ENCODE results near the gene NLRP6.

NLRP6 gene

GRCh38 chr11:294780-295179 lies 16.6 kb downstream of the NLRP6 start:
- in situ Hi-C loops (cut with HindIII; ENCODE audit: low pct_unique_long_range_greater_than_20kb, low sequenced_read_pairs) = no loop called here
- no peak for DNase-seq (ENCODE audit: low read depth in 1 of 2, low spot score in 1 of 2)
- no peak for TF ChIP-seq JUND (IDR thresholded peaks at IDR 0.05; ENCODE audit: low read depth)

- TF ChIP-seq JUND (IDR thresholded peaks at IDR 0.05; ENCODE audit: low read depth) = no peak
- no peak for DNase-seq (ENCODE audit: low read depth in 1 of 2, low spot score in 1 of 2)
These were observed 17.4 kb downstream of the NLRP6 start for GRCh38 chr11:295351-296170.

GRCh38 chr11:296171-297050 lies 18.2 kb downstream of the NLRP6 start:
- DNase-seq (ENCODE audit: low read depth in 1 of 2, low spot score in 1 of 2) = no peak
- no peak for TF ChIP-seq JUND (IDR thresholded peaks at IDR 0.05; ENCODE audit: low read depth)
- in situ Hi-C loops (cut with HindIII; ENCODE audit: low pct_unique_long_range_greater_than_20kb, low sequenced_read_pairs) = no loop called here

More at GRCh38 chr11:295351-296170, 17.4 kb downstream of the NLRP6 start:
- in situ Hi-C loops (cut with HindIII; ENCODE audit: low pct_unique_long_range_greater_than_20kb, low sequenced_read_pairs) = no loop called here

GRCh38 chr11:297051-297585 lies 18.9 kb downstream of the NLRP6 start:
- no peak for TF ChIP-seq JUND (IDR thresholded peaks at IDR 0.05; ENCODE audit: low read depth)
- DNase-seq (ENCODE audit: low read depth in 1 of 2, low spot score in 1 of 2) = no peak
- in situ Hi-C loops (cut with HindIII; ENCODE audit: low pct_unique_long_range_greater_than_20kb, low sequenced_read_pairs) = no loop called here

GRCh38 chr11:297586-298405 lies 19.6 kb downstream of the NLRP6 start:
- no peak for TF ChIP-seq JUND (IDR thresholded peaks at IDR 0.05; ENCODE audit: low read depth)
- no peak for DNase-seq (ENCODE audit: low read depth in 1 of 2, low spot score in 1 of 2)
- in situ Hi-C loops (cut with HindIII; ENCODE audit: low pct_unique_long_range_greater_than_20kb, low sequenced_read_pairs) = no loop called here

- no peak for DNase-seq (ENCODE audit: low read depth in 1 of 2, low spot score in 1 of 2)
- no peak for TF ChIP-seq JUND (IDR thresholded peaks at IDR 0.05; ENCODE audit: low read depth)
- in situ Hi-C loops (cut with HindIII; ENCODE audit: low pct_unique_long_range_greater_than_20kb, low sequenced_read_pairs) = no loop called here
These were observed 20.3 kb downstream of the NLRP6 start for GRCh38 chr11:298406-299065.

GRCh38 chr11:299081-299891 lies 21.1 kb downstream of the NLRP6 start, which contains the start of gene IFITM5:
TSS of gene IFITM5 (minus strand) at chr11:299526. CDS start at chr11:299490, 36 bp downstream.
- in situ Hi-C loops (cut with HindIII; ENCODE audit: low pct_unique_long_range_greater_than_20kb, low sequenced_read_pairs) = no loop called here
- TF ChIP-seq JUND (IDR thresholded peaks at IDR 0.05; ENCODE audit: low read depth) = no peak
- no peak for DNase-seq (ENCODE audit: low read depth in 1 of 2, low spot score in 1 of 2)

GRCh38 chr11:299951-300735 lies 21.9 kb downstream of the NLRP6 start:
- DNase-seq (ENCODE audit: low read depth in 1 of 2, low spot score in 1 of 2) = no peak
- TF ChIP-seq JUND (IDR thresholded peaks at IDR 0.05; ENCODE audit: low read depth) = no peak
- in situ Hi-C loops (cut with HindIII; ENCODE audit: low pct_unique_long_range_greater_than_20kb, low sequenced_read_pairs) = no loop called here

- TF ChIP-seq JUND (IDR thresholded peaks at IDR 0.05; ENCODE audit: low read depth) = no peak
- DNase-seq (ENCODE audit: low read depth in 1 of 2, low spot score in 1 of 2) = no peak
- in situ Hi-C loops (cut with HindIII; ENCODE audit: low pct_unique_long_range_greater_than_20kb, low sequenced_read_pairs) = no loop called here
These were observed 25.2 kb downstream of the NLRP6 start for GRCh38 chr11:303363-303762.

GRCh38 chr11:304061-304506 lies 25.9 kb downstream of the NLRP6 start:
- DNase-seq (ENCODE audit: low read depth in 1 of 2, low spot score in 1 of 2) = no peak
- no peak for TF ChIP-seq JUND (IDR thresholded peaks at IDR 0.05; ENCODE audit: low read depth)
- in situ Hi-C loops (cut with HindIII; ENCODE audit: low pct_unique_long_range_greater_than_20kb, low sequenced_read_pairs) = no loop called here
